Gastrocnemius medialis (tissue), 4 donors: Measurements from ENCODE around the gene DOCK4.

Experiments used
- POLR2A ChIP-seq, 2 donors: fragments of 450-650 bp; IDR thresholded peaks; one replicate each; pipeline ENCODE4 v1.6.1; 2017; ENCODE audit warnings: antibody characterized with exemption in 2 of 2, mild to moderate bottlenecking in 2 of 2, moderate library complexity in 2 of 2
- TF ChIP-seq, protein P1 (sequence below), 5 experiments: fragments of 450-650 bp in 3 of 5; fragments of 200-600 bp in 2 of 5; sonication (generic) in 2 of 5; IDR thresholded peaks in 4 of 5; conservative IDR thresholded peaks in 1 of 5; 1 replicate in 4 of 5; 2 replicates in 1 of 5; pipeline ENCODE4 v1.5.1; 2016 to 2019; ENCODE audit warnings: antibody characterized with exemption in 5 of 5, mild to moderate bottlenecking in 3 of 5, moderate library complexity in 3 of 5

DNA sequence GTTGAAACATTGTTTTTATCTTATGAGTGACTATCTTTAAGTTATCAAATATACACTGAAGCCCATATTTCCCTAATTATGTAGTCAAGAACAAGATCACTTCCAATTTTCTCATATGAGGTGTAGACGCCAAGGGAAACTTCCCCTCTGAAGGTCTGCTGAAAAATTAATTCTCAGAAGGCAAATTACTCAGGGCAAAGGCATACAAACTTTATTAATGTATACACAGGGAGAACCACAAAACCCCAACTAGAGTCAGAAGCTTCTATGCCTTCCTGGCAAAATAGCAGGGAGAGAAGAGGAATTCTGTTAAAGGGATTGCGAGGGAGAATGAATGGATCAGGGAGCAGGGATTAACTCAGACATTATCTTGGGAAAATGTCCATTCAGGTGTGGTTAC is 83.4 kb downstream of the DOCK4 start:
- TF ChIP-seq, protein P1, sequence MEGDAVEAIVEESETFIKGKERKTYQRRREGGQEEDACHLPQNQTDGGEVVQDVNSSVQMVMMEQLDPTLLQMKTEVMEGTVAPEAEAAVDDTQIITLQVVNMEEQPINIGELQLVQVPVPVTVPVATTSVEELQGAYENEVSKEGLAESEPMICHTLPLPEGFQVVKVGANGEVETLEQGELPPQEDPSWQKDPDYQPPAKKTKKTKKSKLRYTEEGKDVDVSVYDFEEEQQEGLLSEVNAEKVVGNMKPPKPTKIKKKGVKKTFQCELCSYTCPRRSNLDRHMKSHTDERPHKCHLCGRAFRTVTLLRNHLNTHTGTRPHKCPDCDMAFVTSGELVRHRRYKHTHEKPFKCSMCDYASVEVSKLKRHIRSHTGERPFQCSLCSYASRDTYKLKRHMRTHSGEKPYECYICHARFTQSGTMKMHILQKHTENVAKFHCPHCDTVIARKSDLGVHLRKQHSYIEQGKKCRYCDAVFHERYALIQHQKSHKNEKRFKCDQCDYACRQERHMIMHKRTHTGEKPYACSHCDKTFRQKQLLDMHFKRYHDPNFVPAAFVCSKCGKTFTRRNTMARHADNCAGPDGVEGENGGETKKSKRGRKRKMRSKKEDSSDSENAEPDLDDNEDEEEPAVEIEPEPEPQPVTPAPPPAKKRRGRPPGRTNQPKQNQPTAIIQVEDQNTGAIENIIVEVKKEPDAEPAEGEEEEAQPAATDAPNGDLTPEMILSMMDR (IDR thresholded peaks at IDR 0.05 in 4 of 5, conservative IDR thresholded peaks at IDR 0.05 in 1 of 5): no peak
- no peak for TF ChIP-seq POLR2A (IDR thresholded peaks at IDR 0.05)
